Trophoblast cell (in vitro differentiated cells and primary cell): ENCODE data around the gene CCDC150.
"Not testable (repeated sequence)": the region's sequence is repeated elsewhere in the genome, so short reads cannot be mapped to it uniquely, and the experiment has no call there.

Experiments used
- DNase-seq, 2 donors: peaks; one replicate each; pipeline ENCODE4 v3.0.0-alpha.2; 2016
- H2AFZ ChIP-seq: 2 replicates; pipeline ENCODE4 v1.6.1; 2013; ENCODE audit warnings: low read length, moderate library complexity, mild to moderate bottlenecking; ENCODE audit not compliant: insufficient read depth, poor library complexity
- H2AK5ac ChIP-seq: 2 replicates; pipeline ENCODE4 v1.6.1; 2013; ENCODE audit warnings: mild to moderate bottlenecking, low read length
- H2BK120ac ChIP-seq: 2 replicates; pipeline ENCODE4 v1.6.1; 2013; ENCODE audit warnings: low read length, mild to moderate bottlenecking, moderate library complexity; ENCODE audit not compliant: insufficient read depth, poor library complexity
- H2BK12ac ChIP-seq: 2 replicates; pipeline ENCODE4 v1.6.1; 2013; ENCODE audit warnings: mild to moderate bottlenecking, low read length, moderate library complexity
- H2BK5ac ChIP-seq: 2 replicates; pipeline ENCODE4 v1.6.1; 2013; ENCODE audit warnings: low read length, low read depth, moderate library complexity, mild to moderate bottlenecking; ENCODE audit not compliant: poor library complexity
- H3K14ac ChIP-seq: 2 replicates; pipeline ENCODE4 v1.6.1; 2013; ENCODE audit warnings: mild to moderate bottlenecking, low read length
- H3K18ac ChIP-seq: 2 replicates; pipeline ENCODE4 v1.6.1; 2013; ENCODE audit warnings: mild to moderate bottlenecking, low read length
- H3K23ac ChIP-seq: 2 replicates; pipeline ENCODE4 v1.6.1; 2013; ENCODE audit warnings: low read length
- H3K27ac ChIP-seq: 2 replicates; pipeline ENCODE4 v1.5.1; 2013; ENCODE audit warnings: low read depth, mild to moderate bottlenecking, inconsistent platforms, low read length, moderate library complexity
- H3K27me3 ChIP-seq: 2 replicates; pipeline ENCODE4 v1.6.1; 2013; ENCODE audit warnings: inconsistent platforms, mild to moderate bottlenecking, low read length, moderate library complexity; ENCODE audit not compliant: insufficient read depth
- H3K36me3 ChIP-seq, 2 experiments: 1 replicate in 1 of 2; 2 replicates in 1 of 2; pipeline ENCODE4 v1.6.1; 2013; ENCODE audit warnings: low read length in 2 of 2, mild to moderate bottlenecking in 2 of 2, moderate library complexity in 1 of 2; ENCODE audit not compliant: insufficient read depth in 2 of 2, control insufficient read depth in 1 of 2
- H3K4ac ChIP-seq: 2 replicates; pipeline ENCODE4 v1.6.1; 2013; ENCODE audit warnings: low read depth, mild to moderate bottlenecking, low read length, moderate library complexity
- H3K4me1 ChIP-seq, 2 experiments: 1 replicate in 1 of 2; 2 replicates in 1 of 2; pipeline ENCODE4 v1.6.1; 2013; ENCODE audit warnings: low read length in 2 of 2, mild to moderate bottlenecking in 2 of 2, moderate library complexity in 1 of 2; ENCODE audit not compliant: insufficient read depth in 2 of 2, control insufficient read depth in 1 of 2
- H3K4me2 ChIP-seq: 2 replicates; pipeline ENCODE4 v1.6.1; 2013; ENCODE audit warnings: inconsistent platforms, mild to moderate bottlenecking, low read length, moderate library complexity
- H3K4me3 ChIP-seq: 2 replicates; pipeline ENCODE4 v1.5.1; 2013; ENCODE audit warnings: mild to moderate bottlenecking, low read depth, low read length, inconsistent platforms
- H3K79me1 ChIP-seq: one replicate; pipeline ENCODE4 v1.6.1; 2013; ENCODE audit warnings: low read length
- H3K79me2 ChIP-seq: 2 replicates; pipeline ENCODE4 v1.6.1; 2013; ENCODE audit warnings: low read length, mild to moderate bottlenecking; ENCODE audit not compliant: control insufficient read depth, insufficient read depth, poor library complexity
- H3K9ac ChIP-seq: 2 replicates; pipeline ENCODE4 v1.6.1; 2013; ENCODE audit warnings: mild to moderate bottlenecking, low read length
- H3K9me3 ChIP-seq: 2 replicates; pipeline ENCODE4 v1.6.1; 2013; ENCODE audit warnings: low read depth, mild to moderate bottlenecking, control low read depth, inconsistent platforms, low read length; ENCODE audit not compliant: insufficient read depth
- H4K12ac ChIP-seq: 2 replicates; pipeline ENCODE4 v1.6.1; 2013; ENCODE audit warnings: low read depth, mild to moderate bottlenecking, low read length, moderate library complexity
- H4K8ac ChIP-seq: 2 replicates; pipeline ENCODE4 v1.6.1; 2013; ENCODE audit warnings: low read depth, mild to moderate bottlenecking, low read length, moderate library complexity
- H4K91ac ChIP-seq: one replicate; pipeline ENCODE4 v1.6.1; 2013; ENCODE audit warnings: low read depth, mild to moderate bottlenecking, low read length, moderate library complexity
- WGBS: extraction: QIAGEN DNeasy Blood & Tissue Kit; methylation state at CpG from one replicate; pipeline ENCODE4 v1.1.7; 2013; ENCODE audit warnings: missing lambda C conversion rate; ENCODE audit not compliant: insufficient read length, insufficient coverage; ENCODE audit errors: extremely low coverage; 5-methylcytosine and 5-hydroxymethylcytosine counted together

CCDC150 gene

DNA sequence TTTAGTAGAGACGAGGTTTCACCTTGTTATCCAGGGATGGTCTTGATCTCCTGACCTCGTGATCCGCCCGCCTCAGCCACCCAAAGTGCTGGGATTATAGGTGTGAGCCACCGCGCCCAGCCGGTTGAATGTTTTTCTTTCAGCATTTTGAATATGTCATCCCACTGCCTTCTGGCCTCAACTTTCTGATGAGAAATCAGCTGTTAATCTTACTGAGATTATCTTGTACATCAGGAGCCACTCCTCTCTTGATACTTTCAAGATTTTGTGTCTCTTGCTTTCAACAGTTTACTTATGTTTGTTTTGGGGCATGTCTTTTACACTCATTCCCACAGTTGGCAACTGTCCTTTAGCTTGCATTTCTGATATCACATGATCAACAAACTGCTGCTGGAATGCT is 46.3 kb downstream of the CCDC150 start:
- Histone ChIP-seq H3K9me3 (no peaks in the 10 kb centered on the region), H2AFZ (no peak overlapping the region), H4K91ac (no peak overlapping the region), H2BK120ac (no peak overlapping the region), H3K14ac (no peak overlapping the region), H2AK5ac (no peak overlapping the region), H4K12ac (no peak overlapping the region), H3K4me2 (no peak overlapping the region), H3K4me1 (no peaks in the 10 kb centered on the region), H2BK12ac (no peak overlapping the region), H2BK5ac (no peak overlapping the region), H3K36me3 (no peaks in the 10 kb centered on the region), H3K4me3 (no peak overlapping the region), H3K4ac (no peak overlapping the region), H3K27me3 (no peaks in the 10 kb centered on the region), H3K27ac (no peak overlapping the region), H3K18ac (no peak overlapping the region), H3K23ac (no peak overlapping the region), H3K79me1 (no peaks in the 10 kb centered on the region), H4K8ac (no peak overlapping the region), H3K9ac (no peak overlapping the region), H3K79me2 (no peaks in the 10 kb centered on the region)
- no CpG with 5 or more reads among the region's 7 CpGs for WGBS
- no peak for DNase-seq

- not testable (repeated sequence) for H3K27me3 ChIP-seq, H3K27ac ChIP-seq, H3K18ac ChIP-seq, H3K36me3 ChIP-seq, H4K91ac ChIP-seq, H3K9me3 ChIP-seq, H3K14ac ChIP-seq, H4K12ac ChIP-seq, H4K8ac ChIP-seq, H2AFZ ChIP-seq, H3K4me1 ChIP-seq, H2AK5ac ChIP-seq, H3K79me1 ChIP-seq, H3K23ac ChIP-seq, H3K4ac ChIP-seq, H3K9ac ChIP-seq, H2BK5ac ChIP-seq, H3K4me2 ChIP-seq, H2BK120ac ChIP-seq, H2BK12ac ChIP-seq, H3K4me3 ChIP-seq, H3K79me2 ChIP-seq, DNase-seq
- WGBS = no CpG with 5 or more reads among the region's 2 CpGs
Observed at GRCh38 chr2:196686737-196687136, 47.2 kb downstream of the CCDC150 start.

DNA sequence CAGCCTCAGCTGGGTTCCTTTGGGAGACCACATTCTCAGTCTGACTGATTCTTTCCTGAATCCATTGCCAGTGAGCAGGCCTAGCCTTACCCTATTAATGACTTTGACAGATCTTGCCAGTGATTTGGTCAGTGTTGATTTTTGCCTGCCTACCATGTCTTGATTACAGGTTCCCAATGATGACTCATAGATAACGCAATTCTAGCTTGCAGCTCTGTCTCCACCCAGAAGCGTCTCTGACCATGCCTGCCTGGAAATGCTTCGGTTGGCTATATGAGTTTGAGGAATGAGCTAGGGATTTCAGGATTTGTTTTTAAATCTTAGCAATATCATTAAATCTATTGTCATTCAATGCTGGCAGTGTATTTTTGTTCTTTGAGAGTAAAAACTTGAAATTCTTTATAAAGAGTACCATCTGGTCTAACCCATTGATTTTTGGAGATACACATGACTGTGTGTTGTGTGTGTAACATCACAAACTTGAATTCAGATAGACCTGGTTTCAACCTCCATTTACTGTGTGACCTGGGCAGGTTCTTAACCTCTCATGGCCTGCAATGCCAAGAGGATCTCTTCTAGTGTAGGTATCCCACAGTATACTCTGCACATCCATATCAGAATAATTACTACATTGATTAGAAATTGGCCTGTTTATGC is 57.0 kb downstream of the CCDC150 start:
- Histone ChIP-seq H4K91ac (no peak overlapping the region), H2BK5ac (no peak overlapping the region), H2BK120ac (no peak overlapping the region), H4K12ac (no peak overlapping the region), H3K27me3 (no peaks in the 10 kb centered on the region), H3K79me2 (no peaks in the 10 kb centered on the region), H2AFZ (no peak overlapping the region), H3K18ac (no peak overlapping the region), H3K9me3 (no peaks in the 10 kb centered on the region), H3K14ac (no peak overlapping the region), H2BK12ac (no peak overlapping the region), H3K79me1 (no peaks in the 10 kb centered on the region), H3K4ac (no peak overlapping the region), H2AK5ac (no peak overlapping the region), H3K23ac (no peak overlapping the region), H3K4me1 (no peaks in the 10 kb centered on the region), H3K36me3 (no peaks in the 10 kb centered on the region), H3K9ac (no peak overlapping the region), H3K4me3 (no peak overlapping the region), H4K8ac (no peak overlapping the region), H3K27ac (no peak overlapping the region), H3K4me2 (no peak overlapping the region)
- DNase-seq = peak; percentile 14 to 57
- no CpG with 5 or more reads among the region's 3 CpGs for WGBS

DNA sequence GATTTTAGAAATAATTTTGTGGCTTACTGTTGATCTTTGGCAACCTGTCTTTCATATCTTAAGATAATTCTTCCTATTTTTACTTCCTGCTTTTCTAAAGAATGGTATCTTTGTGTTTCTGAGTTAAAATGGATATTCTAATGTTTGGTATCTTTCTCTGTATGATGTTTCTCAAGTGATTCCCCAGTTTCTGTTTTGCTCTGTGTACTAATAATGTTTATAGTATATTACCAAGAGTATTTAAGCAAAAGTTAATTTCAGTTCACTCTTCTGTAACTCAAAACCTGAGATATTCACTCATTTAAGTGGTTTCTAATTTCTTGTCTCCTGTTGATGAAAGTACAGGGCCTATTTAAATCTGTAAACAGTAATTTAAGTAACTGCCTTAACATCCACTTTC is 58.3 kb downstream of the CCDC150 start:
- H3K14ac ChIP-seq = no peak overlapping the region
- no peak overlapping the region for H2AK5ac ChIP-seq
- H3K36me3 ChIP-seq = no peaks in the 10 kb centered on the region
- H4K91ac ChIP-seq = no peak overlapping the region
- DNase-seq = no peak
- no peaks in the 10 kb centered on the region for H3K27me3 ChIP-seq
- no peak overlapping the region for H2AFZ ChIP-seq
- H4K8ac ChIP-seq = no peak overlapping the region
- no peak overlapping the region for H3K4me2 ChIP-seq
- no peaks in the 10 kb centered on the region for H3K4me1 ChIP-seq
- H3K23ac ChIP-seq = no peak overlapping the region
- no peak overlapping the region for H2BK120ac ChIP-seq
- H3K18ac ChIP-seq = no peak overlapping the region
- no peaks in the 10 kb centered on the region for H3K79me2 ChIP-seq
- H2BK12ac ChIP-seq = no peak overlapping the region
- H2BK5ac ChIP-seq = no peak overlapping the region
- H3K79me1 ChIP-seq = no peaks in the 10 kb centered on the region
- H3K4ac ChIP-seq = no peak overlapping the region
- no peaks in the 10 kb centered on the region for H3K9me3 ChIP-seq
- H3K9ac ChIP-seq = no peak overlapping the region
- no peak overlapping the region for H3K27ac ChIP-seq
- H3K4me3 ChIP-seq = no peak overlapping the region
- no peak overlapping the region for H4K12ac ChIP-seq
